BJ (cell line): Measurements from ENCODE around the gene ZHX3. TPM values are rescaled to one million over a fixed set of nuclear protein-coding genes. Genes with fewer than 3 reads are reported as not detected.

ENCODE experiments used
- CTCF ChIA-PET: fragments of 350-600 bp; formaldehyde crosslinking; extraction: SDS; loops from one replicate; lab custom pipeline; 2021; ENCODE audit warnings: antibody characterized with exemption, inconsistent platforms; lab: Yijun Ruan, JAX
- POLR2A ChIA-PET: fragments of 300-600 bp; sonication (Branson Sonifier 250); formaldehyde crosslinking; extraction: SDS; loops from one replicate; lab custom pipeline; 2021; ENCODE audit warnings: antibody characterized with exemption; lab: Charles Lee
- DNase-seq: peaks from one replicate; pipeline ENCODE4 v3.0.0-alpha.2; 2011; ENCODE audit warnings: low read depth
- H3K27me3 ChIP-seq: 2 replicates; pipeline ENCODE4 v1.6.0; 2011; ENCODE audit warnings: low read length; ENCODE audit not compliant: control insufficient read depth, insufficient read depth
- H3K36me3 ChIP-seq: 2 replicates; pipeline ENCODE4 v1.5.1; 2011; ENCODE audit warnings: low read length; ENCODE audit not compliant: control insufficient read depth, insufficient read depth
- H3K4me3 ChIP-seq: 2 replicates; pipeline ENCODE4 v1.5.1; 2011; ENCODE audit warnings: low read depth, mild to moderate bottlenecking, control low read depth, low read length
- polyA plus RNA-seq: library from polyadenylated mRNA; depleted of rRNA; stranded (reverse); fragments of >200 nt; gene quantifications from 2 replicates; pipeline ENCODE4 v1.2.3, GENCODE V29; 2011
- TF ChIP-seq, protein P1 (sequence below): IDR thresholded peaks from 2 replicates; pipeline ENCODE4 v1.5.1; 2011; ENCODE audit warnings: low read depth, mild to moderate bottlenecking, control low read depth, inconsistent platforms, low read length, moderate library complexity; ENCODE audit not compliant: insufficient read depth

The ZHX3 gene
- polyA plus RNA-seq, 1 experiment: 23.9 TPM

DNA sequence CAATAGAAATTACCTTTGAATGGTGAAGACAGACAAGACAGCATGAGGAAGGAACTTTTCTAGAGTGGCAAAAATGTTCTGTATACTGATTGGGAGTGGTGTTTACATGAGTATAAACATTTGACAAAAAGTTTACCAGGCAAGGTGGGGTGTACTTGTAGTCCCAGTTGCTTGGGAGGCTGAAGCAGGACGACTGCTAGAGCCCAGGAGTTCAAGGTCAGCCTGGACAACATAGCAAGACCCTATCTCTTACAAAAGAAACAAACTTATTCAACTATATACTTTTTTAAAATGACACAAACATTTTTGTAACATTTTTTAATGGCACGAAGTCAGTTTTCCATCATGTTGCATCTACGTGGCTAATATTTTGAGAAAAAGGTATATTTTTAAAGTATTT lies 40.5 kb downstream of the ZHX3 start:
- Histone ChIP-seq H3K27me3 (no peaks in the 10 kb centered on the region), H3K4me3 (no peak overlapping the region), H3K36me3 (no peaks in the 10 kb centered on the region)
- CTCF ChIA-PET: no interaction called here
- DNase-seq: no peak
- POLR2A ChIA-PET: no interaction called here
- TF ChIP-seq, protein P1, sequence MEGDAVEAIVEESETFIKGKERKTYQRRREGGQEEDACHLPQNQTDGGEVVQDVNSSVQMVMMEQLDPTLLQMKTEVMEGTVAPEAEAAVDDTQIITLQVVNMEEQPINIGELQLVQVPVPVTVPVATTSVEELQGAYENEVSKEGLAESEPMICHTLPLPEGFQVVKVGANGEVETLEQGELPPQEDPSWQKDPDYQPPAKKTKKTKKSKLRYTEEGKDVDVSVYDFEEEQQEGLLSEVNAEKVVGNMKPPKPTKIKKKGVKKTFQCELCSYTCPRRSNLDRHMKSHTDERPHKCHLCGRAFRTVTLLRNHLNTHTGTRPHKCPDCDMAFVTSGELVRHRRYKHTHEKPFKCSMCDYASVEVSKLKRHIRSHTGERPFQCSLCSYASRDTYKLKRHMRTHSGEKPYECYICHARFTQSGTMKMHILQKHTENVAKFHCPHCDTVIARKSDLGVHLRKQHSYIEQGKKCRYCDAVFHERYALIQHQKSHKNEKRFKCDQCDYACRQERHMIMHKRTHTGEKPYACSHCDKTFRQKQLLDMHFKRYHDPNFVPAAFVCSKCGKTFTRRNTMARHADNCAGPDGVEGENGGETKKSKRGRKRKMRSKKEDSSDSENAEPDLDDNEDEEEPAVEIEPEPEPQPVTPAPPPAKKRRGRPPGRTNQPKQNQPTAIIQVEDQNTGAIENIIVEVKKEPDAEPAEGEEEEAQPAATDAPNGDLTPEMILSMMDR: no peak

DNA sequence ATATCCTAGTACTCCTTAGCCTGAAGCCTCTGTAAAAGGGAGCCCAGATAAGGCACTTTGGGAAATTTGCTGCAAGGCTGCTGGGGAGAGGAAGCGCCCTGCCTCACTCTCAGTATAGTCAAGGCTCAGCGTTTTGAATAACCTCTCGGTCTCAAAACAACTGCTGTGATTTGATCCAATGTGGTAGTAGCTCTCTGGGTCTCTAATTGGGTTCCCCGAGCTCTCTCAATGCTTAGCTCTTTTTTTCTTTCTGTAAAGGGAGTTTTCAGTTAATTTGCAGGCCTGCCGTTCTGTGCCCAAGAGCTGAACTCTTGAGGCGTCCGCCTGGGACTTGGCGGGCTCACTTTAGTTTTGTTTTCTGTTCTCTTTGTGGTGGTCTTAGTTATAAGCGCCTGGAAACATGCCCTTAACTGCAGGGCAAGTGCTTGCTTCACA lies 41.2 kb downstream of the ZHX3 start:
- POLR2A ChIA-PET: interaction anchor here (1.0 kb wide), 1 partner anchor 54 kb away, joined by 3 read pairs; no protein-coding TSS in a partner anchor
- no peak for DNase-seq
- Histone ChIP-seq H3K36me3 (no peaks in the 10 kb centered on the region), H3K27me3 (no peaks in the 10 kb centered on the region), H3K4me3 (0 out of 2 replicates have a peak overlapping the region, but pooled peaks have one; percentile 6)
- TF ChIP-seq, protein P1: no peak
- CTCF ChIA-PET: interaction anchor here (0.6 to 1.7 kb wide), 3 partner anchors 10 to 454 kb away, joined by 3 to 5 read pairs (median 4); partner anchors contain the start of gene LPIN3

DNA sequence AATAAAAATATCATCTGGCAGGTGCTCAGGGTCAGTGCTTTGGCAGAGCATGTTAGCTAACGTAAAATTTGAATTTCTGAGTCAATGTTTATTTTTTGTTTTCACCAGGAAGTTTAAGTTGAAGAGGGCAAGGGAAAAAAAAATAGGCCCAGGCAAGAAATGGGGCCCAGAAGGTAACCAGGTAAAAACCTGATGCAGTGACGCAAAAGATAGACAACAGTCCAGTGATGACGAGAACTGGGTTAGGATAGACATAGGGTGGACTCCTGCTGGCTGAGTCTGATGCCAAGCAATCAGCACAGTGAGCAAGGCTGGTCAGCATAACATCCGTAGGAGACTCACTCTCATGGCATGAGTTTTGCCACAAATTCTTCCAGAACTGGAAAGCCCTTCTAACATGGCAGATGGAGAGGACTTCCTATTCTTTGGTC lies 42.2 kb downstream of the ZHX3 start:
- TF ChIP-seq, protein P1: no peak
- H3K4me3 ChIP-seq: no peak overlapping the region
- ChIA-PET POLR2A (interaction anchor here (1.0 kb wide), 1 partner anchor 53 kb away, joined by 3 read pairs; no protein-coding TSS in a partner anchor), CTCF (interaction anchor here (1.7 kb wide), 1 partner anchor 65 kb away, joined by 5 read pairs; the partner anchor contains the start of gene LPIN3)
- no peaks in the 10 kb centered on the region for H3K27me3 ChIP-seq
- no peak for DNase-seq
- no peaks in the 10 kb centered on the region for H3K36me3 ChIP-seq

DNA sequence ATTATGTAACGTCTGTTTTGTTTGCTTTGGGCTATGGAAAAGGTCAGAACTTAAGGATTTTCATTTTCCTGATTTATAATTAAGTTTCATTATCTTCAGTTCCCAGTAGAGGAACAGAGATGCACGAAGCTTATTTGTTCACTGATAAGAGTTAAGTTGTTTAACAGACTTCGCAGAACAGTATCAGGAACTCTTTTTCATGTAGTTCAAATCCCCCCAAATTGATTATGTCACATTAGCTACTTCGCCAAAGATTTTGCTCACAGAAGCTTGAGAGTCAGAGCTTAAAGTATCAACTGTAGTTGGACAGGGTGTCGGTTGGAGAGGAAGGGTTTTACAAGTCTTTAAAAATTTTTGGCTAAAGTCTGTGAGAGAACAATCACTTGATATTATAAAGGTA lies 43.4 kb downstream of the ZHX3 start:
- Histone ChIP-seq H3K27me3 (no peaks in the 10 kb centered on the region), H3K36me3 (no peaks in the 10 kb centered on the region), H3K4me3 (no peak overlapping the region)
- ChIA-PET POLR2A (no interaction called here), CTCF (interaction anchor here (1.2 kb wide), 1 partner anchor 42 kb away, joined by 3 read pairs; no protein-coding TSS in a partner anchor)
- no peak for DNase-seq
- TF ChIP-seq, protein P1: no peak

DNA sequence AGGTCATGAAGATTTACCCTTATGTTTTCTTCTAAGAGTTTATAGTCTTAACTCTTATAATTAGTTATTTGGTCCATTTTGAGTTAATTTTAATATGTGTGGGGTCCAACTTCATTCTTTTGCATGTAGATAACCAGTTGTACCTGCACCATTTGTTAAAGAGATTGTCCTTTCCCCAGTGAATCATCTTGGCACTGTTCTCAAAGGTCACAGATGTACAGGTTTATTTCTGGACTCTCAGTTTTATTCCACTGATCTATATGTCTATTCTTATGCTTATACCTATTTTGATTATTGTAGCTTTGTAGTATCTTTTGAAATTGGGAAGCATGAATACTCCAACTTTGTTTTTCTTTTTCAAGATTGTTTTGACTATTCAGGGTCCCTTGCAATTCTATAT lies 44.1 kb downstream of the ZHX3 start:
- H3K4me3 ChIP-seq: no peak overlapping the region
- CTCF ChIA-PET: interaction anchor here (0.6 to 1.2 kb wide), 2 partner anchors 19 to 41 kb away, joined by 3 read pairs; no protein-coding TSS in a partner anchor
- TF ChIP-seq, protein P1: no peak
- POLR2A ChIA-PET: no interaction called here
- no peak for DNase-seq
- no peaks in the 10 kb centered on the region for H3K27me3 ChIP-seq
- H3K36me3 ChIP-seq: no peaks in the 10 kb centered on the region
